PFSK-1 (cell line): Measurements from ENCODE around the gene GPC6.

Source experiments
- POLR2AphosphoS5 ChIP-seq: IDR thresholded peaks from 2 replicates; pipeline ENCODE4 v1.6.1; 2012; ENCODE audit warnings: low read depth, mild to moderate bottlenecking, control low read depth, low read length, moderate library complexity
- SIN3A ChIP-seq: IDR thresholded peaks from 2 replicates; pipeline ENCODE4 v1.6.1; 2012; ENCODE audit warnings: mild to moderate bottlenecking, low read length, moderate library complexity, borderline replicate concordance; ENCODE audit not compliant: insufficient read depth
- TAF1 ChIP-seq: IDR thresholded peaks from 2 replicates; pipeline ENCODE4 v1.6.1; 2012; ENCODE audit warnings: low read length, control low read depth, borderline replicate concordance; ENCODE audit not compliant: insufficient read depth
- TF ChIP-seq, protein P1 (sequence below), 2 experiments: IDR thresholded peaks; 2 replicates each; pipeline versions ENCODE4 v1.6.1 to v1.8.0; 2011 to 2012; ENCODE audit warnings: low read depth in 2 of 2, low read length in 2 of 2, control low read depth in 1 of 2, inconsistent platforms in 1 of 2, mild to moderate bottlenecking in 1 of 2, moderate library complexity in 1 of 2; ENCODE audit not compliant: insufficient read depth in 1 of 2

DNA sequence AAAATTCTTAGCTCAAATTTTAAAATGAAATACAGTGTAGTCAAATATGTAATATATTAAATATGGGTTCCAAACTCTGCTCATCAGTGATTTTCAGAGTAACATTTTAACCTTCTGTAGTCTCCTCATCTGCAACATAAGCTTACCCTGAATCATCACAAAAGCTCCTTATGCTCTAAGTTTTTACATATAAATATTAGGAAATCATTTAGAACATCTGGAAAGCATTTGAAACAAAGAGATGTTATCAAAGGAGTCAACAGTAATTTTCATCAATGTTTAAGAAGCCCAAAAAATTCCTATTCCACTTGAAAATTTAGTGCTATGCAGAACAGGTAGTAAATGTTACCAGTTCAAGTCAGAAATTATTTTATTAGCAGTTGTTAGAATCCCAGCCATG, 1028.1 kb downstream of the GPC6 start:
- TF ChIP-seq, protein P1, sequence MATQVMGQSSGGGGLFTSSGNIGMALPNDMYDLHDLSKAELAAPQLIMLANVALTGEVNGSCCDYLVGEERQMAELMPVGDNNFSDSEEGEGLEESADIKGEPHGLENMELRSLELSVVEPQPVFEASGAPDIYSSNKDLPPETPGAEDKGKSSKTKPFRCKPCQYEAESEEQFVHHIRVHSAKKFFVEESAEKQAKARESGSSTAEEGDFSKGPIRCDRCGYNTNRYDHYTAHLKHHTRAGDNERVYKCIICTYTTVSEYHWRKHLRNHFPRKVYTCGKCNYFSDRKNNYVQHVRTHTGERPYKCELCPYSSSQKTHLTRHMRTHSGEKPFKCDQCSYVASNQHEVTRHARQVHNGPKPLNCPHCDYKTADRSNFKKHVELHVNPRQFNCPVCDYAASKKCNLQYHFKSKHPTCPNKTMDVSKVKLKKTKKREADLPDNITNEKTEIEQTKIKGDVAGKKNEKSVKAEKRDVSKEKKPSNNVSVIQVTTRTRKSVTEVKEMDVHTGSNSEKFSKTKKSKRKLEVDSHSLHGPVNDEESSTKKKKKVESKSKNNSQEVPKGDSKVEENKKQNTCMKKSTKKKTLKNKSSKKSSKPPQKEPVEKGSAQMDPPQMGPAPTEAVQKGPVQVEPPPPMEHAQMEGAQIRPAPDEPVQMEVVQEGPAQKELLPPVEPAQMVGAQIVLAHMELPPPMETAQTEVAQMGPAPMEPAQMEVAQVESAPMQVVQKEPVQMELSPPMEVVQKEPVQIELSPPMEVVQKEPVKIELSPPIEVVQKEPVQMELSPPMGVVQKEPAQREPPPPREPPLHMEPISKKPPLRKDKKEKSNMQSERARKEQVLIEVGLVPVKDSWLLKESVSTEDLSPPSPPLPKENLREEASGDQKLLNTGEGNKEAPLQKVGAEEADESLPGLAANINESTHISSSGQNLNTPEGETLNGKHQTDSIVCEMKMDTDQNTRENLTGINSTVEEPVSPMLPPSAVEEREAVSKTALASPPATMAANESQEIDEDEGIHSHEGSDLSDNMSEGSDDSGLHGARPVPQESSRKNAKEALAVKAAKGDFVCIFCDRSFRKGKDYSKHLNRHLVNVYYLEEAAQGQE (IDR thresholded peaks at IDR 0.05; ENCODE audit: insufficient read depth in 1 of 2, low read depth in 2 of 2, low read length in 2 of 2): no peak
- TF ChIP-seq SIN3A (no peak), TAF1 (no peak), POLR2AphosphoS5 (no peak)
